Right atrium auricular region (tissue), 2 donors: ENCODE measurements around the gene PLD1. TPM values are rescaled to one million over a fixed set of nuclear protein-coding genes. Genes with fewer than 3 reads are reported as not detected.

Experiments
- DNase-seq: peaks from one replicate; pipeline ENCODE4 v3.0.0-alpha.2; 2019; ENCODE audit warnings: low spot score
- H3K27ac ChIP-seq, 2 donors: fragments of 200-600 bp; sonication (generic); 1 replicate in 1 of 2; 2 replicates in 1 of 2; pipeline ENCODE4 v1.5.1; 2016 to 2019
- H3K27me3 ChIP-seq, 2 donors: fragments of 200-600 bp; sonication (generic); one replicate each; pipeline versions ENCODE4 v1.5.1 to v1.6.0; 2017 to 2019
- H3K36me3 ChIP-seq: fragments of 200-600 bp; sonication (generic); one replicate; pipeline ENCODE4 v1.5.1; 2016
- H3K4me1 ChIP-seq, 2 donors: fragments of 200-600 bp; sonication (generic); one replicate each; pipeline versions ENCODE4 v1.5.1 to v1.6.0; 2017 to 2019
- H3K4me3 ChIP-seq, 2 donors: fragments of 200-600 bp; sonication (generic); 1 replicate in 1 of 2; 2 replicates in 1 of 2; pipeline ENCODE4 v1.5.1; 2017 to 2019; ENCODE audit warnings: mild to moderate bottlenecking in 1 of 2, moderate library complexity in 1 of 2
- H3K9me3 ChIP-seq, 2 donors: fragments of 200-600 bp; sonication (generic); one replicate each; pipeline ENCODE4 v1.5.1; 2019
- CTCF ChIP-seq, 2 donors: fragments of 200-600 bp; sonication (generic); IDR thresholded peaks; one replicate each; pipeline ENCODE4 v1.5.1; 2019; ENCODE audit warnings: antibody characterized with exemption in 2 of 2
- total RNA-seq, 2 donors: library from RNA; depleted of rRNA; stranded (reverse); fragments of >200 nt; gene quantifications; one replicate each; pipeline ENCODE4 v1.1.0, GENCODE V29; 2016

PLD1 gene
- total RNA-seq, 2 donors from 2014 or later, result 64.5 to 111 TPM

GRCh38 chr3:171789759-171790505 lies 20.4 kb downstream of the PLD1 start:
- Histone ChIP-seq H3K4me3 (no peak overlapping the region), H3K27me3 (no peaks in the 10 kb centered on the region), H3K36me3 (no peaks in the 10 kb centered on the region), H3K27ac (no peak overlapping the region), H3K4me1 (peaks cover 0 to 29% of the 10 kb centered on the region in 2 donors), H3K9me3 (no peaks in the 10 kb centered on the region)
- TF ChIP-seq CTCF (IDR thresholded peaks at IDR 0.05), result no peak
- DNase-seq, result no peak

GRCh38 chr3:171788546-171789351 lies 21.5 kb downstream of the PLD1 start:
- H3K27ac ChIP-seq, result no peak overlapping the region
- H3K27me3 ChIP-seq, result no peaks in the 10 kb centered on the region

GRCh38 chr3:171786997-171787396 lies 23.3 kb downstream of the PLD1 start:
- H3K27me3 ChIP-seq, result no peaks in the 10 kb centered on the region
- DNase-seq, result no peak
- H3K27ac ChIP-seq, result no peak overlapping the region
- H3K4me1 ChIP-seq, result peaks cover 0 to 20% of the 10 kb centered on the region in 2 donors
- no peak overlapping the region for H3K4me3 ChIP-seq
- no peaks in the 10 kb centered on the region for H3K9me3 ChIP-seq
- no peak for TF ChIP-seq CTCF (IDR thresholded peaks at IDR 0.05)
- H3K36me3 ChIP-seq, result no peaks in the 10 kb centered on the region

More at GRCh38 chr3:171788546-171789351, 21.5 kb downstream of the PLD1 start:
- H3K4me1 ChIP-seq, result peaks cover 0 to 29% of the 10 kb centered on the region in 2 donors
- no peak for DNase-seq
- H3K9me3 ChIP-seq, result no peaks in the 10 kb centered on the region
- TF ChIP-seq CTCF (IDR thresholded peaks at IDR 0.05), result no peak
- H3K4me3 ChIP-seq, result no peak overlapping the region
- H3K36me3 ChIP-seq, result no peaks in the 10 kb centered on the region

GRCh38 chr3:171784937-171785336 lies 25.3 kb downstream of the PLD1 start:
- Histone ChIP-seq H3K9me3 (no peaks in the 10 kb centered on the region), H3K36me3 (no peaks in the 10 kb centered on the region), H3K4me3 (no peak overlapping the region), H3K27ac (no peak overlapping the region), H3K4me1 (peaks cover 0 to 9% of the 10 kb centered on the region in 2 donors), H3K27me3 (no peaks in the 10 kb centered on the region)
- DNase-seq, result no peak
- no peak for TF ChIP-seq CTCF (IDR thresholded peaks at IDR 0.05)

- H3K4me3 ChIP-seq, result no peak overlapping the region
- no peak for TF ChIP-seq CTCF (IDR thresholded peaks at IDR 0.05)
- H3K27me3 ChIP-seq, result no peaks in the 10 kb centered on the region
- no peaks in the 10 kb centered on the region for H3K36me3 ChIP-seq
- peaks cover 0 to 9% of the 10 kb centered on the region in 2 donors for H3K4me1 ChIP-seq
- no peak overlapping the region for H3K27ac ChIP-seq
- no peaks in the 10 kb centered on the region for H3K9me3 ChIP-seq
- no peak for DNase-seq
These were observed 25.9 kb downstream of the PLD1 start for GRCh38 chr3:171784387-171784786.
